Neural cell (in vitro differentiated cells): ENCODE measurements around the gene SSC5D.

Experiments
- CTCF ChIP-seq: fragments of 450-650 bp; IDR thresholded peaks from 2 replicates; pipeline ENCODE4 v1.5.1; 2014; ENCODE audit warnings: antibody characterized with exemption, mild to moderate bottlenecking, moderate library complexity; ENCODE audit not compliant: poor library complexity, severe bottlenecking
- EP300 ChIP-seq: fragments of 450-650 bp; conservative IDR thresholded peaks from 2 replicates; pipeline ENCODE4 v1.6.1; 2014; ENCODE audit warnings: antibody characterized with exemption, mild to moderate bottlenecking, moderate library complexity; ENCODE audit not compliant: poor library complexity, severe bottlenecking
- EZH2 ChIP-seq: fragments of 200-600, 300-800 bp; shearing (Covaris generic), sonication (generic); IDR thresholded peaks from 2 replicates; pipeline ENCODE4 v1.6.1; 2014; ENCODE audit warnings: antibody characterized with exemption, low read length, borderline replicate concordance, mild to moderate bottlenecking; ENCODE audit not compliant: insufficient read depth, poor library complexity, severe bottlenecking
- MXI1 ChIP-seq: fragments of 450-650 bp; conservative IDR thresholded peaks from 2 replicates; pipeline ENCODE4 v1.6.1; 2014; ENCODE audit warnings: antibody characterized with exemption, mild to moderate bottlenecking; ENCODE audit not compliant: poor library complexity, severe bottlenecking
- POLR2AphosphoS5 ChIP-seq: IDR thresholded peaks from 2 replicates; pipeline ENCODE4 v1.6.1; 2012
- RAD21 ChIP-seq: fragments of 450-650 bp; conservative IDR thresholded peaks from 2 replicates; pipeline ENCODE4 v1.6.1; 2014; ENCODE audit warnings: antibody characterized with exemption, mild to moderate bottlenecking, moderate library complexity
- REST ChIP-seq: IDR thresholded peaks from 2 replicates; pipeline ENCODE4 v1.6.1; 2012; ENCODE audit warnings: borderline replicate concordance
- SMC3 ChIP-seq: fragments of 450-650 bp; conservative IDR thresholded peaks from 2 replicates; pipeline ENCODE4 v1.6.1; 2014; ENCODE audit warnings: antibody characterized with exemption, mild to moderate bottlenecking, moderate library complexity; ENCODE audit not compliant: poor library complexity
- TAF1 ChIP-seq: IDR thresholded peaks from 2 replicates; pipeline ENCODE4 v1.6.1; 2012; ENCODE audit warnings: low read depth

GRCh38 chr19:55482967-55483705 lies 5.1 kb upstream of the SSC5D start:
- no peak for TF ChIP-seq RAD21
- TF ChIP-seq CTCF: no peak
- no peak for TF ChIP-seq EP300
- no peak for TF ChIP-seq POLR2AphosphoS5
- no peak for TF ChIP-seq EZH2
- no peak for TF ChIP-seq TAF1
- TF ChIP-seq SMC3: no peak
- no peak for TF ChIP-seq REST
- TF ChIP-seq MXI1: no peak
